HG03521 (cell line): ENCODE data around the gene ZNF331.
A peak's percentile ranks its signal among the peaks of the same experiment; 100 is the strongest.

Experiments used
- ATAC-seq: cut with Tn5 transposase; IDR thresholded peaks from one replicate; pipeline ENCODE4 v1.9.1; 2021; ENCODE audit warnings: mild to moderate bottlenecking, moderate library complexity; ENCODE audit not compliant: unreplicated experiment

ZNF331 gene

GRCh38 chr19:53520547-53521372 is 17.2 kb upstream of the ZNF331 start:
- ATAC-seq, result peak; percentile 94

- no peak for ATAC-seq
These were observed 16.4 kb upstream of the ZNF331 start for GRCh38 chr19:53521373-53522202.

GRCh38 chr19:53525922-53526321 is 12.0 kb upstream of the ZNF331 start:
- ATAC-seq, result no peak

GRCh38 chr19:53530622-53531021 is 7.3 kb upstream of the ZNF331 start:
- no peak for ATAC-seq

GRCh38 chr19:53531457-53531856 is 6.5 kb upstream of the ZNF331 start:
- no peak for ATAC-seq

GRCh38 chr19:53532362-53532761 is 5.6 kb upstream of the ZNF331 start:
- ATAC-seq, result no peak

- no peak for ATAC-seq
These were observed 1.8 kb upstream of the ZNF331 start for GRCh38 chr19:53536225-53536548.

- no peak for ATAC-seq
These were observed 824 bp upstream of the ZNF331 start for GRCh38 chr19:53537121-53537520.

- no peak for ATAC-seq
These were observed 599 bp downstream of the ZNF331 start for GRCh38 chr19:53538378-53539109.

- ATAC-seq, result no peak
These were observed 2.1 kb downstream of the ZNF331 start for GRCh38 chr19:53540091-53540490.

- no peak for ATAC-seq
These were observed 4.0 kb downstream of the ZNF331 start for GRCh38 chr19:53541971-53542370.

- no peak for ATAC-seq
These were observed 7.5 kb downstream of the ZNF331 start for GRCh38 chr19:53545271-53546065.

GRCh38 chr19:53546758-53547513 is 9.0 kb downstream of the ZNF331 start:
- no peak for ATAC-seq

- ATAC-seq, result no peak
These were observed 11.4 kb downstream of the ZNF331 start for GRCh38 chr19:53549340-53549739.

GRCh38 chr19:53552001-53552721 is 14.2 kb downstream of the ZNF331 start:
- no peak for ATAC-seq

GRCh38 chr19:53553156-53553555 is 15.2 kb downstream of the ZNF331 start:
- no peak for ATAC-seq

- peak; percentile 66 for ATAC-seq
These were observed 16.2 kb downstream of the ZNF331 start for GRCh38 chr19:53553865-53554791.

GRCh38 chr19:53554804-53555203 is 16.9 kb downstream of the ZNF331 start:
- ATAC-seq, result no peak
